LoVo (cell line): ENCODE measurements around the gene ANGPT4.
"Not testable (repeated sequence)": the region's sequence is repeated elsewhere in the genome, so short reads cannot be mapped to it uniquely, and the experiment has no call there.

ENCODE experiments used
- DNase-seq: peaks from one replicate; pipeline ENCODE4 v3.0.0-alpha.2; 2016; ENCODE audit warnings: low spot score

Gene ANGPT4

GRCh38 chr20:844473-845225, 71.5 kb downstream of the ANGPT4 start:
- no peak for DNase-seq

GRCh38 chr20:843912-844311, 72.2 kb downstream of the ANGPT4 start:
- DNase-seq = no peak

GRCh38 chr20:842547-842940, 73.6 kb downstream of the ANGPT4 start:
- no peak for DNase-seq

GRCh38 chr20:841568-842546, 74.3 kb downstream of the ANGPT4 start:
- DNase-seq = no peak

- peak; percentile 51 for DNase-seq
Measured at GRCh38 chr20:840858-841567, 75.1 kb downstream of the ANGPT4 start.

- DNase-seq = no peak
Measured at GRCh38 chr20:840503-840857, 75.7 kb downstream of the ANGPT4 start.

GRCh38 chr20:839626-840025, 76.5 kb downstream of the ANGPT4 start:
- DNase-seq = no peak

GRCh38 chr20:839015-839414, 77.1 kb downstream of the ANGPT4 start:
- DNase-seq = no peak

- no peak for DNase-seq
Measured at GRCh38 chr20:836190-836589, 79.9 kb downstream of the ANGPT4 start.

GRCh38 chr20:835608-836045, 80.5 kb downstream of the ANGPT4 start:
- no peak for DNase-seq

GRCh38 chr20:834151-834746, 81.9 kb downstream of the ANGPT4 start:
- no peak for DNase-seq

- DNase-seq = peak; percentile 93
Measured at GRCh38 chr20:833450-834150, 82.5 kb downstream of the ANGPT4 start, which contains the start of gene FAM110A. Gene FAM110A, plus strand, starts transcription at chr20:833715. Its CDS starts 11,090 bp downstream, at chr20:844805.

GRCh38 chr20:833121-833449, 83.0 kb downstream of the ANGPT4 start:
- DNase-seq = no peak

- no peak for DNase-seq
Measured at GRCh38 chr20:831956-832355, 84.2 kb downstream of the ANGPT4 start.

- no peak for DNase-seq
Measured at GRCh38 chr20:831251-831650, 84.9 kb downstream of the ANGPT4 start.

- DNase-seq = no peak
Measured at GRCh38 chr20:830011-830521, 86.1 kb downstream of the ANGPT4 start.

GRCh38 chr20:829551-829950, 86.6 kb downstream of the ANGPT4 start:
- no peak for DNase-seq

GRCh38 chr20:828987-829386, 87.1 kb downstream of the ANGPT4 start:
- no peak for DNase-seq

GRCh38 chr20:827981-828380, 88.2 kb downstream of the ANGPT4 start:
- DNase-seq = not testable (repeated sequence)

- no peak for DNase-seq
Measured at GRCh38 chr20:826695-827323, 89.3 kb downstream of the ANGPT4 start.
